Small intestine (tissue), 7 donors: ENCODE data around the gene CROCC. TPM values are rescaled to one million over a fixed set of nuclear protein-coding genes. Genes with fewer than 3 reads are reported as not detected.

ENCODE experiments used
- DNase-seq, 2 donors: peaks; one replicate each; pipeline versions ENCODE4 v3.0.0 to v3.0.0-alpha.2; 2013
- FAIRE-seq: peaks from 2 replicates; lab custom pipeline; 2012; peaks lifted over from hg19 to GRCh38; lab: Jason Lieb, UNC
- H3K27ac ChIP-seq, 3 donors: one replicate each; pipeline ENCODE4 v1.5.1; 2013; ENCODE audit warnings: low read length in 2 of 3, mild to moderate bottlenecking in 2 of 3, control low read depth in 1 of 3, inconsistent platforms in 1 of 3, low read depth in 1 of 3, moderate library complexity in 1 of 3
- H3K27me3 ChIP-seq, 3 donors: one replicate each; pipeline ENCODE4 v1.6.1; 2013; ENCODE audit warnings: low read length in 3 of 3, inconsistent platforms in 1 of 3; ENCODE audit not compliant: control insufficient read depth in 3 of 3, insufficient read depth in 3 of 3
- H3K36me3 ChIP-seq, 3 donors: one replicate each; pipeline ENCODE4 v1.6.1; 2013; ENCODE audit warnings: low read length in 3 of 3, inconsistent platforms in 1 of 3, low read depth in 1 of 3, mild to moderate bottlenecking in 1 of 3, moderate library complexity in 1 of 3; ENCODE audit not compliant: control insufficient read depth in 3 of 3, insufficient read depth in 2 of 3
- H3K4me1 ChIP-seq, 3 donors: one replicate each; pipeline ENCODE4 v1.6.1; 2013; ENCODE audit warnings: low read length in 2 of 3, inconsistent platforms in 1 of 3, low read depth in 1 of 3, mild to moderate bottlenecking in 1 of 3, moderate library complexity in 1 of 3; ENCODE audit not compliant: control insufficient read depth in 3 of 3, insufficient read depth in 2 of 3
- H3K4me3 ChIP-seq, 3 donors: one replicate each; pipeline ENCODE4 v1.5.1; 2013; ENCODE audit warnings: low read length in 3 of 3, control low read depth in 1 of 3, inconsistent platforms in 1 of 3, low read depth in 1 of 3, mild to moderate bottlenecking in 1 of 3, moderate library complexity in 1 of 3
- H3K9me3 ChIP-seq, 2 donors: one replicate each; pipeline ENCODE4 v1.6.1; 2013; ENCODE audit warnings: low read depth in 1 of 2, low read length in 1 of 2; ENCODE audit not compliant: control insufficient read depth in 2 of 2, insufficient read depth in 1 of 2
- WGBS, 3 donors: extraction: QIAGEN DNeasy Blood & Tissue Kit; methylation state at CpG; one replicate each; pipeline ENCODE4 v1.1.7; 2013; 5-methylcytosine and 5-hydroxymethylcytosine counted together
- polyA plus RNA-seq, 4 donors: library from polyadenylated mRNA; stranded (reverse) in 3 of 4; unstranded in 1 of 4; fragments of 200-250 nt in 3 of 4; fragments of 120-200 nt in 1 of 4; gene quantifications; one replicate each; pipeline versions ENCODE4 v1.2.1 to v1.2.3, GENCODE V29; 2013
- donor health status: healthy with polysubstance abuse.
- donor health status: control.
- donor health status: control.
- donor health status: Bipolar disorder and iron deficiency.
- donor health status: healthy.

CROCC gene
- polyA plus RNA-seq, 4 donors = 2.7 to 19.6 (median 10.2) TPM

DNA sequence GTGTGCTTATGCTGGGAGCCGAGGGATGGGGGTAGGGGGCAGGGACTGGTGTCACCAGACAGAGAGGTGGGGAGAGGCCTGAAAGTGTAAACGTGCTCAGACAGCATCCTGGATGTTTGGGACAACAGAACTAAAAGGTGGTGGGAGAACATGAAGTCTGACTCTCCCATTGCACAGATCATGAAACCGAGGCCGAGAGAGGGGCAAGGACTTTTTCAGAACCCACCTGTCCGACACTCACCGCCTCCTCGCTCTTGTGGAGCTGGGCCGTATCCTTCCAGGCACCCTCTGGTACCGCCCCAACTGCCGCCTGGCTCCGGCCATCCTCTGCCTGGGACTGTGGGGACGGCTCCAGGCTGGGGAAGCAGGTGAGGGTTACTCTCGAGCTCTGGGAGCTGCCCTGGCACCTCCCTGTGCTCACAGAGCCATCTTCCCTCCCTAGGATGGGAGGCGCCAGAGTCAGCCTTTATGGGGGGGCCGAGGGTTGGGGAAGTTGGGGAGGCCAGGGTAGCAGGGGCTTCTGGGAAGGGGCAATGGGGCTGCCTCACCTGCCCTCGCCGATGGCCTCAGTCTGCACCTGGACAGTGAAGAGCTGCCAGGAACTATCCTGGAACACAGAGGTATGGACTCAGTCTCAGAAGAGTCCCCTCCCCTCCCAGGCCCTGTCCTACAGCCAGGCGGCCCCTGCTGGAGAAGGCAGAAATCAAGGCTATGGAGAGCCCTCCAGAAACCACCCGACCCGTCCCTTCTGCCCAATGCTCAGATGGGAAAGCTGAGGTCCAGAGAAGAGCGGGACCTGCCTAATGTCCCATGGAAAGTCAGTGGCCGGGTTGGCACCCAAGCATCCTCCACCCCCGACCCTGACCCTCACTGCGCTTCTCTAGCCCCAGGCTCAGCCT is 83.0 kb downstream of the CROCC start:
- H3K36me3 ChIP-seq = peaks cover 0 to 46% (median 8%) of the 10 kb centered on the region in 3 donors
- H3K4me1 ChIP-seq = peaks cover 0 to 3% (median 0%) of the 10 kb centered on the region in 3 donors
- FAIRE-seq (no peak), DNase-seq (no peak)
- H3K9me3 ChIP-seq = no peaks in the 10 kb centered on the region
- WGBS, 3 donors = 92 to 94% (median 92%) methylated on average over 24 of the region's 24 CpGs
- no peaks in the 10 kb centered on the region for H3K27me3 ChIP-seq
- no peak overlapping the region for H3K27ac ChIP-seq
- no peak overlapping the region for H3K4me3 ChIP-seq

DNA sequence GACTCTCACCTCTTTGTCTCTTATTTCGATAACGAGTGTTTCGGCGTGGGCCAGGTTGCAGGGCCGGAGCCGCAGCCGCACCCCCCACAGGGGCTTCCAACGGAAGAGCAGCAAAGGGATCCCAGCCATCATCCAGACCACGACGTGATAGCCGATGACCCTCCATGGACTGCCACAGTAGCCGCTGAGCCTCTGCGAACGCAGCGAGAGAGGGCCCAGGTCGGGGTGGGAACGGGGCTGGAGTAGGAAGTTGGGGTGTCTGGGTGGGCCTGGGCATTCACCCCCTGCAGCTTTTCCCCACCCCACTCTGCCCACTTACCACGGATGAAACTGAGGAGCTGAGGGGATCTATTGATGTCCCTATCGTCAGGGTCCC is 83.6 kb downstream of the CROCC start:
- FAIRE-seq = no peak
- peaks cover 0 to 41% (median 8%) of the 10 kb centered on the region in 3 donors for H3K36me3 ChIP-seq
- H3K4me3 ChIP-seq = no peak overlapping the region
- no peaks in the 10 kb centered on the region for H3K27me3 ChIP-seq
- H3K4me1 ChIP-seq = peaks cover 0 to 4% (median 0%) of the 10 kb centered on the region in 3 donors
- DNase-seq = no peak
- H3K9me3 ChIP-seq = no peaks in the 10 kb centered on the region
- H3K27ac ChIP-seq = no peak overlapping the region
- 94 to 97% (median 95%) methylated on average over 19 of the region's 19 CpGs for WGBS, 3 donors

DNA sequence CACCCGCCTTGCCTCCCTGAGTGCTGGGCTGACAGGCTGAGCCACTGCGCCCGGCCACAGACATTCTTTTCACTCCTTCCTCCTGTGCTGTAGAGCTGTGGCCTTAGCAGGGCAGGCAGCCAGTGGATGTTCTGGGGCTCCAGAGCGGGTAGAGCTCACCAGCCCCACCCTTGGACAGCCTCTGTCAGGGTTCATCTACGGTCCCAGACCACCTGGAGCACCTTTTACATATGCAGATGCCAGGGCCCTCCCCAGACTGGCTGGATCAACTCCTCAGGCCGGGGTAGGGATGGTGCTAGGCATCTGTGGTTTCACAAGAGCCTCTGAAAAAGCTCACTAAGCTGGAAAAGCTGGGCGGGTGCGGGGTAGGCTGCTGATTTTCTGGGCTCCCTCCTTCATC is 85.4 kb downstream of the CROCC start:
- H3K36me3 ChIP-seq = peaks cover 0 to 30% (median 8%) of the 10 kb centered on the region in 3 donors
- no peak overlapping the region for H3K27ac ChIP-seq
- no peaks in the 10 kb centered on the region for H3K27me3 ChIP-seq
- no peaks in the 10 kb centered on the region for H3K9me3 ChIP-seq
- WGBS, 3 donors = 91 to 93% (median 91%) methylated on average over 8 of the region's 8 CpGs
- H3K4me3 ChIP-seq = no peak overlapping the region
- peaks cover 0 to 14% (median 0%) of the 10 kb centered on the region in 3 donors for H3K4me1 ChIP-seq
- DNase-seq (no peak), FAIRE-seq (no peak)

DNA sequence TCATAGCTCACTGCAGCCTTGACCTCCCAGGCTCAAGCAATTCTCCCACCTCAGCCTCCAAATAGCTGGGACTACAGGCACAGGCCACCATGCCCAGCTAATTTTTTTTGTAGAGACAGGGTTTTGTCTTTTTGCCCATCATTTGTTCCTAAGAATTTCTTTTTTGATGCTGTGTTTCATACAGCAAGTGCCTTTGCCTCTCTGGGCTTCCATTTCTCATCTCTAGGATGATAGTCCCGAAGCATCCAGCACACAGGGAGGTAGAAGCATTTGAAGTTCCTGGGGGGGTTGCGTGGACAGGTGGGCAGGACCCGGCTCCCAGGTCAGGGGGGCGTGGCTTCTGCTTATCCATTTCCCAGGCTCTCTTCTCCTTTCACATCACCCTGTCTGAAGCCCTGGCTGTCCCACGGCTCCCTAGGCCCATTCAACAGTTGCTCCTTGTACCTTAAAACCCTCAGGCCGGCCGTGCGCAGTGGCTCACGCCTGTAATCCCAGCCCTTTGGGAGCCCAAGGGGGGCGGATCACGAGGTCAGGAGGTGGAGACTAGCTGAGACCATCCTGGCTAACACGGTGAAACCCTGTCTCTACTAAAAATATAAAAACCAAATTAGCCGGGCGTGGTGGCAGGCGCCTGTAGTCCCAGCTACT is 86.6 kb downstream of the CROCC start:
- no peaks in the 10 kb centered on the region for H3K9me3 ChIP-seq
- peaks cover 0 to 19% (median 8%) of the 10 kb centered on the region in 3 donors for H3K36me3 ChIP-seq
- DNase-seq = no peak
- no peak overlapping the region for H3K4me3 ChIP-seq
- H3K27ac ChIP-seq = no peak overlapping the region
- no peaks in the 10 kb centered on the region for H3K27me3 ChIP-seq
- FAIRE-seq = no peak
- WGBS, 3 donors = 87 to 93% (median 88%) methylated on average over 15 of the region's 15 CpGs
- H3K4me1 ChIP-seq = peaks cover 0 to 17% (median 0%) of the 10 kb centered on the region in 3 donors

DNA sequence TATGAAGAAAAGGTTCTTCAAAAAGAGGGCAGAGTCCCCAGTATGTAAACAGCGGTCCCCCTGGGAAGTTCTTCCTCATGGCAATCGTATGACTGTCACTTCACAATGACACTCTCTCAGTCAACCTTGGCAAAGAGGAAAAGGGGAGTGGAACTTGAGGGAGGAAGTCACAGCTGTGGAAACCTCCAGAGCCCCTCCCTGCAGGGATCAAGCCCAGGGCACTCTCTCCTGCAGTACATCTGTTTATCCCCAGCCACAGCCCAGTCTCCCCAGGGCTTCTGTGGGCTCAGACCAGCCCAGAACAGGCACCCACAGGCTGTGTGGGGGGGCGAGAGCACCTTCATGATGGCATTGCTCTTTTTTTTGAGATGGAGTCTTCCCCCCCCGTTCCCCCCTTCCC is 88.0 kb downstream of the CROCC start:
- Histone ChIP-seq H3K36me3 (peaks cover 0 to 11% (median 3%) of the 10 kb centered on the region in 3 donors), H3K4me1 (peaks cover 0 to 17% (median 0%) of the 10 kb centered on the region in 3 donors), H3K4me3 (no peak overlapping the region), H3K27me3 (no peaks in the 10 kb centered on the region), H3K9me3 (no peaks in the 10 kb centered on the region), H3K27ac (no peak overlapping the region)
- no peak for FAIRE-seq
- WGBS, 3 donors = 43 to 55% (median 45%) methylated on average over 3 to 4 of the region's 4 CpGs
- peak; percentile 32 to 47 for DNase-seq

DNA sequence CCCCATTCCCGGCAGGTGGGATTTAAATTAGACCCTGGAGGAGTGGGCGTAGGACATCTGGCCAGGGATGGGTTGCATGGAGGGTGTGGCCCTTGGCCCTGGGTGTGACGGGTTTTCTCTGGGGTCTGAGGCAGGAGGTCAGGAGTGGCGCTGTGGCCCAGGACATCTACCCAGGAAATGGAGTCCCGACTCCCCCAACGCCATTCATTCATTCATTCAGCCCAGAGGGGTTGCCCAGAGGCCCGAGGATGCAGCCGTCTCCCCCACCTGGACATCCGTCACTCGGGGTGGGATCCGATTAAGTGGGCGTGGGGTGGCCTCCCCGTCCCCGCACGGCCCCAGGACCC is 89.3 kb downstream of the CROCC start:
- peaks cover 0 to 19% (median 0%) of the 10 kb centered on the region in 3 donors for H3K4me1 ChIP-seq
- DNase-seq = peak in 1 of 2 donors; percentile 10
- peak overlapping the region; percentile 63 to 89 (median 79) for H3K4me3 ChIP-seq
- 0 to 2% (median 1%) methylated on average over 10 to 15 of the region's 15 CpGs for WGBS, 3 donors
- peak overlapping the region in 1 of 3 donors; percentile 32 for H3K27ac ChIP-seq
- no peaks in the 10 kb centered on the region for H3K27me3 ChIP-seq
- no peak for FAIRE-seq
- H3K36me3 ChIP-seq = no peaks in the 10 kb centered on the region
- H3K9me3 ChIP-seq = no peaks in the 10 kb centered on the region

DNA sequence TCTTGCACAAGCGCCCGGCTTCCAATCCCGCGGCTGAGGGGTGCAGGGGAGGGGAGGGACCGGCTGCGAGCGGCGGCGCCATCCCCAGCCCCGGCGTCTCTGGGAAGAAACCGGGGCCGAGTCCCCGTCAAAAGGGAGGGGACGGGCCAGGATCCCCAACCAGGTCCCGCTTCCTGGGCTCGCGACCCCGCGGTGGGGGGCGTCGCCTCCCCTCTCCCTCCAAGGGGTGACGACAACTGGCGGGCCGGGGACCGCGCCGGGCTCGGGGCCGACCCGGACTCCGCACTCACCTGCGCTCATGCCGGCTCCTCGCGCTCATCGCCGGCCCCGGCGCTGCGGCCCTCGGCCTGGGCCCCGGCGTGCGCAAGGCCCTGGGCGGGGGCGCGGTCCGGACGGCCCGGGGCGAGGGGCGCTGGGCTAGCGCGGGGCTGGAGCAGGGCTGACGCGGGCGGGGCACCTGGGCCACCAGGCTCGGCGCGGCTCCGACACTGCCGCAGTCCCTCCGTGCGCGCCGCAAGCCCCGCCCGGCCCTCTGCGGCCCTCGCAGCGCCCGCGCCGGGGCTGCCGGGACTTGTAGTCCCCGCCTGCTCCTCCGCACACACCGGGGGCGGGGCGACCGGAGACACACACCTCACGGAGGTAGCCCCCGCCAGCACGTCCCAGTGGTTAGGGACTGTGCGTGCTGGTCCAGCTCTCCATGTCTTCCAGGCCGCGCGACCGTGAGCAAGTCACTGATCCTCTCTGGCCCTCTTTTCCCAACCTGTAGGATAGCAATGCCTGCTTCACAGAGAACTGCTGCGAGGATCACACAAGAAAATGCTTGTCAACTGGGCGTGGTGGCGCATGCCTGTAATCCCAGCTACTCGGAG is 89.9 kb downstream of the CROCC start, which contains the start of gene ATP13A2:
TSS of gene ATP13A2 (minus strand) at position 490 of the 869 bp plus-strand sequence. CDS start at position 300, 190 bp downstream.
- DNase-seq = peak; percentile 88 to 95
- 1% methylated on average over 33 to 94 of the region's 94 CpGs for WGBS, 3 donors

More for the DNA sequence above, 89.9 kb downstream of the CROCC start, which contains the start of gene ATP13A2:
- FAIRE-seq = no peak
- no peaks in the 10 kb centered on the region for H3K36me3 ChIP-seq
- peak within 1 kb of the TSS in 1 of 3 donors; percentile 32 for H3K27ac ChIP-seq
- peak within 1 kb of the TSS; percentile 63 to 89 (median 79) for H3K4me3 ChIP-seq
- H3K27me3 ChIP-seq = no peaks in the 10 kb centered on the region
- H3K9me3 ChIP-seq = no peaks in the 10 kb centered on the region
- peaks cover 0 to 22% (median 0%) of the 10 kb centered on the region in 3 donors for H3K4me1 ChIP-seq
